GM18951 (cell line): ENCODE measurements around the gene BRMS1L.

Source experiments
- POLR2A ChIP-seq: IDR thresholded peaks from 4 replicates; pipeline ENCODE4 v1.6.1; 2011; ENCODE audit warnings: mild to moderate bottlenecking; ENCODE audit not compliant: insufficient read length, insufficient read depth; ENCODE audit errors: extremely low read depth
- in situ Hi-C: fragments of 300-500 bp; cut with MboI; formaldehyde crosslinking; loops from one replicate; pipeline ENCODE4 v1.12.0; 2022; ENCODE audit warnings: low sequenced_read_pairs, mixed read lengths, inconsistent platforms; ENCODE audit not compliant: unreplicated experiment

Gene BRMS1L

GRCh38 chr14:35861204-35861868 is 35.2 kb downstream of the BRMS1L start:
- TF ChIP-seq POLR2A, result no peak
- in situ Hi-C loops, result no loop called here

- no peak for TF ChIP-seq POLR2A
- in situ Hi-C loops, result no loop called here
Measured at GRCh38 chr14:35865611-35866324, 39.6 kb downstream of the BRMS1L start.

DNA sequence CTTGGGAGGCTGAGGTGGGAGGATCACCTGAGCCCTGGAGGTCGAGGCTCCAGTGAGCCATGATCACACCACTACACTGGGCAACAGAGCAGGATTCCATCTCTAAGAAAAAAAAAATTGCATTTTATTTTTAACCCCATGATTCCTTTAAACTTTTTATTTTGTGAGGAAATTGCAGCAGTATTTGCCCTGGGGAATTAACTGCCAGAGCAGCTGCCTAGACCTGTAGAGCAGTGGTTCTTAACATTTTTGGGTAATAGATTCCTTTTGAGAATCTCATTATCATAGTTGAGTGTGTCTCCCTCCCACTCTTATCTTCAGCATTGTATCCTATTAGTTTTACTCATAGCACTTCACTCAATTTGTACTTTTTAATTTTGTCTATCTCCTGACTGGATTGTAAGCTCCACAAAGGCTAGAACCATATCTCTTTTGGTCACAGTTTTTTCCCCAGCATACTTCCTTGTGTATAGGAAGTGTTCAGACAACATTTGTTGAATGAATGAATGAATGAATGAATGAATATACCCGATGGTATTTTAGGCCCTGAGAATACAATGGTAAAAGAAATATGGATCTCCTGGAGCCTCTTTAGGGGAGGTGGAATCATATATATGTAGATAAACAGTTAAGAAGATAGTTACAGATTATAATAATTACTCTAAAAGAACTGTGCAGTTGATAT is 40.6 kb downstream of the BRMS1L start:
- in situ Hi-C loops, result no loop called here

GRCh38 chr14:35867280-35867629 is 41.1 kb downstream of the BRMS1L start:
- no peak for TF ChIP-seq POLR2A

More for the DNA sequence above, 40.6 kb downstream of the BRMS1L start:
- TF ChIP-seq POLR2A, result no peak

DNA sequence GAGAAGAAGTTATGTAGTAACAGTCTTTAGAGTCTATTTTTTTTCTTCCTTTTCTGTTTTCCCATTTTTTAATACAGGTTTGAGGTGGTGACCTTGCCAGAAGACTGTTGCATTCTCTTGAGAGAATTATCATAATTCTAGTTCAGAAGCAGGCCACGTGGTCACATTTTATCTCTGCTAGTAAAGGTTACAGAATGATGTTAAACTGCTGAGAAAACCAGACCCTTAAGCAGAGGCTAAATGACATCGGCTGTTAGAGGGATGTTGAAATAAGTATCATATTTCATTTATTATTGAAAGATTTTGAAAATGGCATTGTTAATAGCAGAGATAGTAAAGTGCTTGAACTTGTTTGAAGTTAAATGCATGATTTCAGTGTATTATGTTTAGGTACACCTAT is 49.2 kb downstream of the BRMS1L start:
- in situ Hi-C loops, result loop anchor here (25.0 kb wide), 2 partner anchors 187 to 687 kb away; no protein-coding TSS in a partner anchor
- TF ChIP-seq POLR2A, result no peak

More at GRCh38 chr14:35867280-35867629, 41.1 kb downstream of the BRMS1L start:
- in situ Hi-C loops, result no loop called here

- no peak for TF ChIP-seq POLR2A
- in situ Hi-C loops, result loop anchor here (25.0 kb wide), 2 partner anchors 185 to 685 kb away; no protein-coding TSS in a partner anchor
Measured at GRCh38 chr14:35877276-35877675, 51.1 kb downstream of the BRMS1L start.

GRCh38 chr14:35878272-35879150 is 52.4 kb downstream of the BRMS1L start:
- TF ChIP-seq POLR2A, result no peak
- in situ Hi-C loops, result loop anchor here (25.0 kb wide), 2 partner anchors 184 to 684 kb away; no protein-coding TSS in a partner anchor

DNA sequence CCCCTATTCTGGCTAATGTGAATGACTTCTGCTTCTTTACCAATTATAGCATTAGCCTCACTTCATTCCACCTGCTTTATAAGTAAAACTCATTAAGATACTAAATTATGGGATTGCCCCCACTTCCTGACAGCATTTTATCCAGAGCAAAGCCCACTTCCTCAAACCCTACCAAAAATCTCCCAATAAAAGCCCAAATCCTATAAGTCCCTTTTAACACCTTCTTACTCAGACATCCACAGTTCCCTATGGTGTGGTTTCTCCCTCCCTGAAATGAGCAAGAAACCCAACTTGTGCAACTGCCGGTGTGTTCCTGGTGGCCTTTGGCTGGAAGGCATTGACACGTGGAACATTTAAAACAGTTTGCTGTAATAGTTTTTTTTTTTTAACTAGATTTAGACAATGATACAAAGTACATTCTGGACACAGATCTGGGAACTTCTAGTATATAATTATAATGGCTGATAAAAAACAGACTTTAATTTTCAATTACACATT is 53.1 kb downstream of the BRMS1L start:
- no peak for TF ChIP-seq POLR2A
- in situ Hi-C loops, result loop anchor here (25.0 kb wide), 2 partner anchors 183 to 683 kb away; no protein-coding TSS in a partner anchor

GRCh38 chr14:35879654-35880249 is 53.6 kb downstream of the BRMS1L start:
- in situ Hi-C loops, result loop anchor here (25.0 kb wide), 2 partner anchors 183 to 683 kb away; no protein-coding TSS in a partner anchor
- TF ChIP-seq POLR2A, result no peak

DNA sequence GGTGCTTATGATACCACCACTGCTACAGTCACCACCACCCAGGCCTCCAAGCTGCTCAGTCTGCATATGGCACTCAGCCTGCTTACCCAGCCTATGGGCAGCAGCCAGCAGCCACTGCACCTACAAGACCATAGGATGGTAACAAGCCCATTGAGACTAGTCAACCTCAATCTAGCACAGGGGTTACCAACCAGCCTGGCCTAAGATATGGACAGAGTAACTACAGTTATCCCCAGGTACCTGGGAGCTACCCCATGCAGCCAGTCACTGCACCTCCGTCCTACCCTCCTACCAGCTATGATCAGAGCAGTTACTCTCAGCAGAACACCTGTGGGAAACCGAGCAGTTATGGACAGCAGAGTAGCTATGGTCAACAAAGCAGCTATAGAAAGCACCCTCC is 55.1 kb downstream of the BRMS1L start:
- no peak for TF ChIP-seq POLR2A
- in situ Hi-C loops, result loop anchor here (25.0 kb wide), 2 partner anchors 181 to 681 kb away; no protein-coding TSS in a partner anchor

DNA sequence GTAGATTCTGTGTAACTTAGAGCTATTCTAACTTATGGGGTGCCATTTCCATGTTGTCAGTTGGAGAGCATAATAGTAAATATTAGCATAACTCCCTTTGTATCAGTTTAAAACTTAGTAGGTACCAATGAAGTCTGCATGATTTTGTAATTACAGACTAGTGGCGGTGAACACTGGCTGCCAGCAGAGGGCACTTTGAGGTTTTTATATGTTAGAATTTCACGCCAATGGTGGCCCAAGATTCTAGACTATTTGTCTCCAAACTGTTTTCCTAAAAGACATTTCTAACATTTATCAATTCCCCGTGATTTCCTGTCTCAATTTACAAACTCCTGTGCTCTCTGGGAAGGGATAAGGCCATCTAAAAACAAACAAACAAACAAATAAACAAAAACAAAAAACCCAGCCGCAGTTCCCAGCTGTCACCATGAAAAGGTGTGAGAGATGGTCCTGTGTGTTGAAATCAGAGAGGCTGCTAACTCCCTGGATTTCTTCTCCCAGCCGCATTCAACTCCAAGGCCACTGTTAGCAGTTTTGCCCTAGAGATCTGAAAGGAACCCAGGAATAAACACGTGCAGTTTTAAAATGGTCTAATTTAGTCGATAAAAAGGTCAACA is 57.6 kb downstream of the BRMS1L start:
- in situ Hi-C loops, result loop anchor here (25.0 kb wide), 2 partner anchors 179 to 679 kb away; no protein-coding TSS in a partner anchor
- TF ChIP-seq POLR2A, result no peak

GRCh38 chr14:35890308-35890707 is 64.2 kb downstream of the BRMS1L start:
- no peak for TF ChIP-seq POLR2A
- in situ Hi-C loops, result loop anchor here (10.0 to 25.0 kb wide), 3 partner anchors 172 to 672 kb away; no protein-coding TSS in a partner anchor

DNA sequence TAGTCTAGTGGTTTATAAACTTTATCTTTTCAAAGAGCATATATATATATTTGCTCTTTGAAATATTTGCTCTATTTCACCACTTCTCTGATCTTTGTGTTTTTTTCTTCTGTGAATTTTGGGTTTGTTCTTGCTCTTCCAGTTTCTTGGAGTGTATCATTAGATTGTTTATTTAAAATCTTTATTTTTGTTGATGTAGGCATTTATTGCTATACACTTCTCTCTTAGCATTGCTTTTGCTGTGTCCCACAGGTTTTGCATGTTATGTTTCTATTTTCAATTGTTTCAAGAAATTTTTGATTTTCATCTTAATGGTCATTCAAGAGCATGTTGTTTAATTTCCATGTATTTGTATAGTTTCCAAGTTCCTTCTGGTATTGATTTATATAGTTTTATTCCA is 69.1 kb downstream of the BRMS1L start:
- in situ Hi-C loops, result loop anchor here (10.0 to 25.0 kb wide), 3 partner anchors 167 to 667 kb away; no protein-coding TSS in a partner anchor

More for the DNA sequence above, 69.1 kb downstream of the BRMS1L start:
- TF ChIP-seq POLR2A, result no peak
